Measurements from ENCODE around the gene RESF1. TPM values are rescaled to one million over a fixed set of nuclear protein-coding genes. Genes with fewer than 3 reads are reported as not detected.

Gene RESF1
- total RNA-seq, 1 donor from 2014 or later, result 113 TPM

- Mint-ChIP-seq H3K9me3 (peaks cover 9% of the 10 kb centered on the region), H3K4me1 (peaks cover 10% of the 10 kb centered on the region), H3K4me3 (no peak overlapping the region), H3K27me3 (ENCODE audit: insufficient read depth, low read depth) (peaks cover 3% of the 10 kb centered on the region), H3K27ac (no peak overlapping the region), H3K36me3 (peaks cover 4% of the 10 kb centered on the region)
- no peaks in the 10 kb centered on the region for H3K9me3 ChIP-seq (ENCODE audit: low read depth)
- H3K36me3 ChIP-seq, result no peaks in the 10 kb centered on the region
- H3F3A ChIP-seq (ENCODE audit: low read depth), result peaks cover 5% of the 10 kb centered on the region
- TF ChIP-seq EZH2 (IDR thresholded peaks at IDR 0.05), result no peak
- no peak for TF ChIP-seq CTCF (IDR thresholded peaks at IDR 0.05)
- TF ChIP-seq EZH2phosphoT487 (IDR thresholded peaks at IDR 0.05), result no peak
- no peaks in the 10 kb centered on the region for H4K20me1 ChIP-seq (ENCODE audit: low read depth)
- no peak overlapping the region for H3K4me2 ChIP-seq
- H3K4me3 ChIP-seq, result no peak overlapping the region
- H3K79me2 ChIP-seq (ENCODE audit: low read depth), result peaks cover 7% of the 10 kb centered on the region
- H2AFZ ChIP-seq (replicated peaks), result no peak overlapping the region
- no peak overlapping the region for H3K9ac ChIP-seq
- H3K27ac ChIP-seq, result no peak overlapping the region
- no peak for DNase-seq (ENCODE audit: low spot score)
- H3K27me3 ChIP-seq, result peaks cover 7% of the 10 kb centered on the region
- H3K4me1 ChIP-seq, result no peaks in the 10 kb centered on the region
These were observed 4.0 kb upstream of the RESF1 start for GRCh38 chr12:31954925-31955858.

- Mint-ChIP-seq H3K9me3 (peaks cover 11% of the 10 kb centered on the region), H3K27ac (peak overlapping the region; percentile 98), H3K4me3 (peak overlapping the region; percentile 95), H3K36me3 (peaks cover 25% of the 10 kb centered on the region), H3K27me3 (ENCODE audit: insufficient read depth, low read depth) (peaks cover 3% of the 10 kb centered on the region), H3K4me1 (peaks cover 29% of the 10 kb centered on the region)
- Histone ChIP-seq H3K4me3 (peak overlapping the region; percentile 76), H3K27ac (no peak overlapping the region), H3F3A (ENCODE audit: low read depth) (peaks cover 5% of the 10 kb centered on the region), H3K9me3 (ENCODE audit: low read depth) (no peaks in the 10 kb centered on the region), H3K27me3 (peaks cover 7% of the 10 kb centered on the region), H3K4me2 (peak overlapping the region; percentile 87), H3K79me2 (ENCODE audit: low read depth) (peaks cover 41% of the 10 kb centered on the region), H4K20me1 (ENCODE audit: low read depth) (peaks cover 13% of the 10 kb centered on the region), H2AFZ (replicated peaks) (peak overlapping the region; percentile 92), H3K9ac (no peak overlapping the region), H3K36me3 (peaks cover 2% of the 10 kb centered on the region), H3K4me1 (peaks cover 10% of the 10 kb centered on the region)
- DNase-seq (ENCODE audit: low spot score), result peak; percentile 8
- no peak for TF ChIP-seq EZH2phosphoT487 (IDR thresholded peaks at IDR 0.05)
- TF ChIP-seq CTCF (IDR thresholded peaks at IDR 0.05), result no peak
- no peak for TF ChIP-seq EZH2 (IDR thresholded peaks at IDR 0.05)
These were observed 550 bp upstream of the RESF1 start for GRCh38 chr12:31958569-31959160.

GRCh38 chr12:31959701-31960391 lies 631 bp downstream of the RESF1 start:
- Mint-ChIP-seq H3K9me3 (peaks cover 23% of the 10 kb centered on the region), H3K4me3 (peak overlapping the region; percentile 99), H3K4me1 (peaks cover 29% of the 10 kb centered on the region), H3K36me3 (peaks cover 37% of the 10 kb centered on the region), H3K27me3 (ENCODE audit: insufficient read depth, low read depth) (peaks cover 3% of the 10 kb centered on the region), H3K27ac (peak overlapping the region; percentile 96)
- Histone ChIP-seq H3F3A (ENCODE audit: low read depth) (peaks cover 12% of the 10 kb centered on the region), H3K27me3 (peaks cover 7% of the 10 kb centered on the region), H3K27ac (peak overlapping the region; percentile 94), H3K79me2 (ENCODE audit: low read depth) (peaks cover 53% of the 10 kb centered on the region), H4K20me1 (ENCODE audit: low read depth) (peaks cover 13% of the 10 kb centered on the region), H3K9ac (peak overlapping the region; percentile 77), H2AFZ (replicated peaks) (peak overlapping the region; percentile 92), H3K4me2 (peak overlapping the region; percentile 87), H3K36me3 (peaks cover 13% of the 10 kb centered on the region), H3K4me1 (peaks cover 10% of the 10 kb centered on the region), H3K4me3 (peak overlapping the region; percentile 76), H3K9me3 (ENCODE audit: low read depth) (no peaks in the 10 kb centered on the region)
- TF ChIP-seq CTCF (IDR thresholded peaks at IDR 0.05), result no peak
- peak; percentile 41 for TF ChIP-seq EZH2 (IDR thresholded peaks at IDR 0.05)
- TF ChIP-seq EZH2phosphoT487 (IDR thresholded peaks at IDR 0.05), result no peak
- DNase-seq (ENCODE audit: low spot score), result peak; percentile 57

Data from neural progenitor cell (in vitro differentiated cells).